HepG2 (cell line): ENCODE results near the gene NEAT1. TPM values are rescaled to one million over a fixed set of nuclear protein-coding genes. Genes with fewer than 3 reads are reported as not detected.

ENCODE experiments used
- FOXM1 ChIP-seq: sonication (generic); formaldehyde crosslinking; IDR thresholded peaks from 2 replicates; pipeline ENCODE4 v1.5.0; 2020; ENCODE audit warnings: missing genetic modification reagents
- NFKBIZ ChIP-seq: IDR thresholded peaks from 2 replicates; pipeline ENCODE4 v1.6.1; 2018; ENCODE audit warnings: missing genetic modification reagents, missing compliant biosample characterization
- PRPF4 ChIP-seq: fragments of 200-400 bp; formaldehyde crosslinking; IDR thresholded peaks from 2 replicates; pipeline ENCODE4 v1.6.1; 2016; ENCODE audit warnings: low read length, low read depth; ENCODE audit not compliant: poor library complexity, severe bottlenecking
- RFXAP ChIP-seq: sonication (generic); formaldehyde crosslinking; IDR thresholded peaks from 2 replicates; pipeline ENCODE4 v1.4.0; 2020; ENCODE audit warnings: missing genetic modification reagents, borderline replicate concordance
- SRSF4 ChIP-seq: fragments of 200-400 bp; formaldehyde crosslinking; IDR thresholded peaks from one replicate; pipeline ENCODE4 v1.6.1; 2018; ENCODE audit warnings: mild to moderate bottlenecking, low read depth, low read length, moderate library complexity; ENCODE audit not compliant: poor library complexity, severe bottlenecking
- ZC3H13 ChIP-seq: sonication (generic); formaldehyde crosslinking; IDR thresholded peaks from 2 replicates; pipeline ENCODE4 v1.8.1; 2023; ENCODE audit warnings: mild to moderate bottlenecking, missing genetic modification reagents, moderate library complexity
- ZKSCAN1 ChIP-seq: fragments of 150-350 bp; IDR thresholded peaks from 2 replicates; pipeline ENCODE4 v1.6.1; 2014; ENCODE audit warnings: low read length
- ZNF652 ChIP-seq: IDR thresholded peaks from 2 replicates; pipeline ENCODE4 v1.6.1; 2016; ENCODE audit warnings: low read depth, borderline replicate concordance
- ZNF781 ChIP-seq: sonication (generic); formaldehyde crosslinking; IDR thresholded peaks from 2 replicates; pipeline ENCODE4 v1.5.1; 2020; ENCODE audit warnings: borderline replicate concordance, mild to moderate bottlenecking, missing genetic modification reagents; ENCODE audit errors: not compliant biosample characterization
- ZNF839 ChIP-seq: sonication (generic); formaldehyde crosslinking; IDR thresholded peaks from 2 replicates; pipeline ENCODE4 v1.4.0; 2020; ENCODE audit warnings: missing genetic modification reagents, mild to moderate bottlenecking, borderline replicate concordance
- polyA plus RNA-seq, 8 experiments: library from polyadenylated mRNA; depleted of rRNA in 3 of 8; stranded (reverse) in 7 of 8; unstranded in 1 of 8; fragments of >200 nt; fragmentation: Illumina TruSeq in 4 of 8; extraction: Trizol in 4 of 8; gene quantifications; 2 replicates each; pipeline versions ENCODE4 v1.2.1 to v1.2.3, GENCODE V29; 2011 to 2016; ENCODE audit warnings: low read depth in 4 of 8, missing spikeins in 1 of 8, mixed read lengths in 1 of 8; ENCODE audit not compliant: insufficient read depth in 1 of 8
- total RNA-seq, 5 experiments: library from RNA; depleted of rRNA; stranded (reverse); fragments of >200 nt; fragmentation: Illumina TruSeq; extraction: Trizol; gene quantifications; 2 replicates each; pipeline ENCODE4 v1.2.3, GENCODE V29; 2016; ENCODE audit warnings: low read depth in 1 of 5
- TF ChIP-seq, protein P1 (sequence below): sonication (generic); formaldehyde crosslinking; IDR thresholded peaks from 2 replicates; pipeline ENCODE4 v1.4.0; 2020; ENCODE audit warnings: missing genetic modification reagents, low read depth, mild to moderate bottlenecking, borderline replicate concordance
- TF ChIP-seq, protein P2 (sequence below): sonication (generic); formaldehyde crosslinking; conservative IDR thresholded peaks from 2 replicates; pipeline ENCODE4 v1.4.0; 2020; ENCODE audit warnings: mild to moderate bottlenecking, missing genetic modification reagents, moderate library complexity
- TF ChIP-seq, protein P3 (sequence below): sonication (generic); formaldehyde crosslinking; conservative IDR thresholded peaks from 2 replicates; pipeline ENCODE4 v1.5.0; 2020; ENCODE audit warnings: missing genetic modification reagents
- TF ChIP-seq, protein P4 (sequence below): sonication (generic); formaldehyde crosslinking; IDR thresholded peaks from 2 replicates; pipeline ENCODE4 v1.5.1; 2020; ENCODE audit warnings: mild to moderate bottlenecking, missing genetic modification reagents, borderline replicate concordance

The NEAT1 gene
- total and polyA plus RNA-seq, 2 of the 13 experiments (the other 11 are each of a cell fraction or from before 2014, with no cell fraction given) = 20.5 to 41.2 TPM

DNA sequence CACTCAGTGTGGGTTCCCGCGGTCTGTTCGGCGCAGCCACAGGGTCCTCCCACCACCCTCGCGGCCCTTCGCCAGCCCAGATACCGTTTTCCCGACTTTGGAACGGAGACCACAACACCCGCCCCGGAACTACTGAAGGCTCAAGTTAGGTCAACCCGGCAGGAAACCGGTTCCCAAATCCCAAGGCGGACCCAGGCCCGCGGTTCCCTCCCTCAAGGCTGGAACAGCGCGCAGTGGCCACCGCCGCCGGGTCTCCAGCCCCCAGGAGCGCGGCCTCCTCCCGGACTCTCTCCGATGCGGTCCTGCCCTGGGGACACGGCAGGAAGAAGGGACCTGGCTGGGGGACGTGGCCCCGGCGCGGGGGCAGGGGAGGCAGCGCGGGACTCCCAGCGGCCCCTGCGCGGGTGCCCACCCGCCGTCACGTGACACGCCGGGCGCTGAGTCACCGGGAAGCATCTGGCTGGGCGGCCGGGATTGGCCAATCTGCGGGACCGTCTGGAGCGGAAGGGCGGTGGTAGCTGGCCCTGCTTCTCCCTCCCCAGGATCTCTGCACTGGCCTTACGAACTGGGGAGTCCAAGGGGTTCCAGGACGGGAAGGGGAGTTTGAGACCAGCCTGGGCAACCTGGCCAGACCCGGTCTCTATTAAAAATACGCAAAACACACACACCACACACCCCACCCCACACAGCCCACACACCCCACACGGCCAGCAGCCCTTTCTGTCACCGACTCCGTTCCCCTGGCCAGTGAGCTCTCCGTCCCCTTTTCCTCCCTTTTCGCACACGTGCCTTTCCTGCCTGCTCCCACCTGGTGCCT is 54.8 kb downstream of the NEAT1 start (continued):
- TF ChIP-seq ZNF839 (CRISPR knock-in tag) = peak; percentile 73
- TF ChIP-seq NFKBIZ (CRISPR knock-in tag) = no peak; the same call in 1 of the 2 replicates
- TF ChIP-seq, protein P1, sequence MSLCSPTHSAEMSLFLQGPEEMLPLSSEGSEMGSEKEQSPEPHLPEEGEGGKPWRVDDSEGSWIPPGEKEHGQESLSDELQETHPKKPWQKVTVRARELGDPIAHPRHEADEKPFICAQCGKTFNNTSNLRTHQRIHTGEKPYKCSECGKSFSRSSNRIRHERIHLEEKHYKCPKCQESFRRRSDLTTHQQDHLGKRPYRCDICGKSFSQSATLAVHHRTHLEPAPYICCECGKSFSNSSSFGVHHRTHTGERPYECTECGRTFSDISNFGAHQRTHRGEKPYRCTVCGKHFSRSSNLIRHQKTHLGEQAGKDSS (CRISPR knock-in tag) = no peak
- TF ChIP-seq ZNF652 (CRISPR knock-in tag) = no peak; the same call in 1 of the 2 replicates
- peak; percentile 83 for TF ChIP-seq SRSF4
- TF ChIP-seq ZNF781 = no peak
- 0 out of 2 replicates have a peak, but pooled peaks have one; percentile 54 for TF ChIP-seq RFXAP (CRISPR knock-in tag)
- no peak for TF ChIP-seq ZKSCAN1
- no peak for TF ChIP-seq PRPF4
- TF ChIP-seq, protein P2, sequence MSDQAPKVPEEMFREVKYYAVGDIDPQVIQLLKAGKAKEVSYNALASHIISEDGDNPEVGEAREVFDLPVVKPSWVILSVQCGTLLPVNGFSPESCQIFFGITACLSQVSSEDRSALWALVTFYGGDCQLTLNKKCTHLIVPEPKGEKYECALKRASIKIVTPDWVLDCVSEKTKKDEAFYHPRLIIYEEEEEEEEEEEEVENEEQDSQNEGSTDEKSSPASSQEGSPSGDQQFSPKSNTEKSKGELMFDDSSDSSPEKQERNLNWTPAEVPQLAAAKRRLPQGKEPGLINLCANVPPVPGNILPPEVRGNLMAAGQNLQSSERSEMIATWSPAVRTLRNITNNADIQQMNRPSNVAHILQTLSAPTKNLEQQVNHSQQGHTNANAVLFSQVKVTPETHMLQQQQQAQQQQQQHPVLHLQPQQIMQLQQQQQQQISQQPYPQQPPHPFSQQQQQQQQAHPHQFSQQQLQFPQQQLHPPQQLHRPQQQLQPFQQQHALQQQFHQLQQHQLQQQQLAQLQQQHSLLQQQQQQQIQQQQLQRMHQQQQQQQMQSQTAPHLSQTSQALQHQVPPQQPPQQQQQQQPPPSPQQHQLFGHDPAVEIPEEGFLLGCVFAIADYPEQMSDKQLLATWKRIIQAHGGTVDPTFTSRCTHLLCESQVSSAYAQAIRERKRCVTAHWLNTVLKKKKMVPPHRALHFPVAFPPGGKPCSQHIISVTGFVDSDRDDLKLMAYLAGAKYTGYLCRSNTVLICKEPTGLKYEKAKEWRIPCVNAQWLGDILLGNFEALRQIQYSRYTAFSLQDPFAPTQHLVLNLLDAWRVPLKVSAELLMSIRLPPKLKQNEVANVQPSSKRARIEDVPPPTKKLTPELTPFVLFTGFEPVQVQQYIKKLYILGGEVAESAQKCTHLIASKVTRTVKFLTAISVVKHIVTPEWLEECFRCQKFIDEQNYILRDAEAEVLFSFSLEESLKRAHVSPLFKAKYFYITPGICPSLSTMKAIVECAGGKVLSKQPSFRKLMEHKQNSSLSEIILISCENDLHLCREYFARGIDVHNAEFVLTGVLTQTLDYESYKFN (CRISPR knock-in tag) = peak; percentile 61
- no peak for TF ChIP-seq FOXM1
- peak; percentile 85 for TF ChIP-seq ZC3H13 (CRISPR knock-in tag)
- TF ChIP-seq, protein P3, sequence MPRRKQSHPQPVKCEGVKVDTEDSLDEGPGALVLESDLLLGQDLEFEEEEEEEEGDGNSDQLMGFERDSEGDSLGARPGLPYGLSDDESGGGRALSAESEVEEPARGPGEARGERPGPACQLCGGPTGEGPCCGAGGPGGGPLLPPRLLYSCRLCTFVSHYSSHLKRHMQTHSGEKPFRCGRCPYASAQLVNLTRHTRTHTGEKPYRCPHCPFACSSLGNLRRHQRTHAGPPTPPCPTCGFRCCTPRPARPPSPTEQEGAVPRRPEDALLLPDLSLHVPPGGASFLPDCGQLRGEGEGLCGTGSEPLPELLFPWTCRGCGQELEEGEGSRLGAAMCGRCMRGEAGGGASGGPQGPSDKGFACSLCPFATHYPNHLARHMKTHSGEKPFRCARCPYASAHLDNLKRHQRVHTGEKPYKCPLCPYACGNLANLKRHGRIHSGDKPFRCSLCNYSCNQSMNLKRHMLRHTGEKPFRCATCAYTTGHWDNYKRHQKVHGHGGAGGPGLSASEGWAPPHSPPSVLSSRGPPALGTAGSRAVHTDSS (CRISPR knock-in tag) = no peak
- TF ChIP-seq, protein P4, sequence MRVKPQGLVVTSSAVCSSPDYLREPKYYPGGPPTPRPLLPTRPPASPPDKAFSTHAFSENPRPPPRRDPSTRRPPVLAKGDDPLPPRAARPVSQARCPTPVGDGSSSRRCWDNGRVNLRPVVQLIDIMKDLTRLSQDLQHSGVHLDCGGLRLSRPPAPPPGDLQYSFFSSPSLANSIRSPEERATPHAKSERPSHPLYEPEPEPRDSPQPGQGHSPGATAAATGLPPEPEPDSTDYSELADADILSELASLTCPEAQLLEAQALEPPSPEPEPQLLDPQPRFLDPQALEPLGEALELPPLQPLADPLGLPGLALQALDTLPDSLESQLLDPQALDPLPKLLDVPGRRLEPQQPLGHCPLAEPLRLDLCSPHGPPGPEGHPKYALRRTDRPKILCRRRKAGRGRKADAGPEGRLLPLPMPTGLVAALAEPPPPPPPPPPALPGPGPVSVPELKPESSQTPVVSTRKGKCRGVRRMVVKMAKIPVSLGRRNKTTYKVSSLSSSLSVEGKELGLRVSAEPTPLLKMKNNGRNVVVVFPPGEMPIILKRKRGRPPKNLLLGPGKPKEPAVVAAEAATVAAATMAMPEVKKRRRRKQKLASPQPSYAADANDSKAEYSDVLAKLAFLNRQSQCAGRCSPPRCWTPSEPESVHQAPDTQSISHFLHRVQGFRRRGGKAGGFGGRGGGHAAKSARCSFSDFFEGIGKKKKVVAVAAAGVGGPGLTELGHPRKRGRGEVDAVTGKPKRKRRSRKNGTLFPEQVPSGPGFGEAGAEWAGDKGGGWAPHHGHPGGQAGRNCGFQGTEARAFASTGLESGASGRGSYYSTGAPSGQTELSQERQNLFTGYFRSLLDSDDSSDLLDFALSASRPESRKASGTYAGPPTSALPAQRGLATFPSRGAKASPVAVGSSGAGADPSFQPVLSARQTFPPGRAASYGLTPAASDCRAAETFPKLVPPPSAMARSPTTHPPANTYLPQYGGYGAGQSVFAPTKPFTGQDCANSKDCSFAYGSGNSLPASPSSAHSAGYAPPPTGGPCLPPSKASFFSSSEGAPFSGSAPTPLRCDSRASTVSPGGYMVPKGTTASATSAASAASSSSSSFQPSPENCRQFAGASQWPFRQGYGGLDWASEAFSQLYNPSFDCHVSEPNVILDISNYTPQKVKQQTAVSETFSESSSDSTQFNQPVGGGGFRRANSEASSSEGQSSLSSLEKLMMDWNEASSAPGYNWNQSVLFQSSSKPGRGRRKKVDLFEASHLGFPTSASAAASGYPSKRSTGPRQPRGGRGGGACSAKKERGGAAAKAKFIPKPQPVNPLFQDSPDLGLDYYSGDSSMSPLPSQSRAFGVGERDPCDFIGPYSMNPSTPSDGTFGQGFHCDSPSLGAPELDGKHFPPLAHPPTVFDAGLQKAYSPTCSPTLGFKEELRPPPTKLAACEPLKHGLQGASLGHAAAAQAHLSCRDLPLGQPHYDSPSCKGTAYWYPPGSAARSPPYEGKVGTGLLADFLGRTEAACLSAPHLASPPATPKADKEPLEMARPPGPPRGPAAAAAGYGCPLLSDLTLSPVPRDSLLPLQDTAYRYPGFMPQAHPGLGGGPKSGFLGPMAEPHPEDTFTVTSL (CRISPR knock-in tag) = 0 out of 2 replicates have a peak, but pooled peaks have one; percentile 14
